C4-2B (cell line): ENCODE results near the gene AHNAK.

ENCODE experiments used
- CTCF ChIP-seq: fragments of 450-650 bp; conservative IDR thresholded peaks from 2 replicates; pipeline ENCODE4 v1.5.1; 2017; ENCODE audit warnings: mild to moderate bottlenecking
- ZFX ChIP-seq: fragments of 450-650 bp; IDR thresholded peaks from 2 replicates; pipeline ENCODE4 v1.6.1; 2017

DNA sequence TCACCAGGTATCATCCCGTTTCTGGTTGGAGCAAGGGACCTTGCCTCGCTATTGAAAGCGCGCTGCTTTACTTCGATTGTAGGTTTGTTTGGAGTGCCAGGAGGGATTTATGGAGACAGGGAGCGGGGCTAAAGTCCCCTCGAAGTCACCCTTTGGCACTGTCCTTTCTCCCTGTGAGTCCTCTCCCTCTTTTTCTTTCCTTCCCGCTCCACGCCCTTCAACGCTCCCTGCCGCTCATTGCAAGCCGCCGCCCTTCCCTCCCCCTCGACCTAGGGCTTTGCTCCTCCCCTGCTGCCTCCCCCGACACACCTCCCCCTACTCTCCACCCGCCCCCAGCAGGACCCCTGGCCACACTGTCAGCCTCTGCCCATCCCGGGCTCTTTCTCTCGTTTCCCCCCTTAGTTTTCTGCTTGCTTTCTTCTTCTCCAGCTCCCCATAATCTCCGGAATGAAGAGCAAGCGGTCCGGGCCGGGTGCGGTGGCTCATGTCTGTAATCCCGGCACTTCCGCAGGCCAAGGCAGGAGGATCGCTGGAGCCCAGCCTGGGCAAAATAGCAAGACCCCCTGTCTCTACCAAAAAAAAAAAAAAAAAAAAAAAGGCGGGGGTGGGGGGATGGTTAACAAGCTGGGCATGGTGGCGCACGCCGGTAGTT is 41.0 kb downstream of the AHNAK start:
- TF ChIP-seq CTCF (no peak), ZFX (no peak)
